GM19043 (cell line): ENCODE results near the gene UBR1.
"Not testable (repeated sequence)": the region's sequence is repeated elsewhere in the genome, so short reads cannot be mapped to it uniquely, and the experiment has no call there.

Experiments used
- ATAC-seq: cut with Tn5 transposase; IDR thresholded peaks from one replicate; pipeline ENCODE4 v1.9.1; 2021; ENCODE audit warnings: low read depth; ENCODE audit not compliant: unreplicated experiment

UBR1 gene

GRCh38 chr15:43067717-43068461, 37.9 kb downstream of the UBR1 start:
- no peak for ATAC-seq

DNA sequence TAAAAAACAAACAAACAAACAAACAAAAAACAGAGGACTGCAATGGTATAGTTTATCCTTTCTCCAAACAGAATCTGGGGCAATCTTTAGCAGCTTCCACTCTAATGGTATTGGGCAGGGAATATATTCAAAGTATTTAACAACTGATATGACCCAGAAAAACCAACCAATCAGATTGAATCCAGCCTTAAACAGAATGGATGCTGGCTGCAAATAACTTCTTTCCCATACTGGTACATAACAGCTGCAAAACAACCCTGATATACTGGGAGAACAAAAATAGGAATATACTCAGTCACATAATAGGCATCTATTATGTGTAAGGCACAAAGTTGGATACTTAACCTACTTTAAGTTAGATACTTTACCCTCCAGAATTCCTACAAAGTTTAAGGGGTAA, 49.1 kb downstream of the UBR1 start:
- no peak for ATAC-seq

DNA sequence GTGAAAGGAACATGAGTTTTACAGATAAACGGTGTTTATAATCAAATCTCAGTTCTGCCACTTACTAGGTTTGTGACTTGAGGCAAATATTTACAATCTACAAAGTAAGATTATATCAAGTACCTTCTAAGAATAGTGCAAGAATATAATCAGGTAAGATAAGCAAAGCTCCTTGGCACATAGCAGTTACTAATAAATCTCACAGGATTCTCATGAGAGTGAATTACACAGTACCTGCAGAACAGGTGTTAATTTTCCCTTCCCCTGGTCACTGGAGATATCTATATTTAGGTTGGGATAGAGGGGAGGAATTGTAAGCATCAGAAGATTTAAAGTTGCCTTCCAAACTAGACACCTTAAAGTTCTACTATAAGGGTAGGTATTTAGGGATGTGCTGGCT, 53.0 kb downstream of the UBR1 start:
- no peak for ATAC-seq

DNA sequence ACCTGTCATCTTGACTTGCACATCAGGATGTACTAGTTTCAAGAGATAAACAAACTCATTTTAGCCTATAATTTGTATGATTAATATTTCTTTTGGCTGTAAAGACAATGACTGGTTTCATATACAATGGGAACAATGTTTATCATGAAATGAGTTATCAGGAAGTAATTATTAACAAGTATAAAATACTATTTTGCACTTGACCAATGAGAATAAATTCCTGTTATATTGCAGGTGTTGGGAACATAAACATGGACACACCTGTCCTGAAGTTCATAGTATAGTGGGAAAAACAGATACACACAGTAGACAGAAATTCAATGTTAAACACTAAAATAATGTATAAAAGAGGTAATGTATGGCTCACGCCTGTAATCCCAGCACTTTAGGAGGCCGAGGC, 56.9 kb downstream of the UBR1 start:
- ATAC-seq: no peak

- ATAC-seq: no peak
Observed at GRCh38 chr15:43046484-43046883, 59.4 kb downstream of the UBR1 start.

DNA sequence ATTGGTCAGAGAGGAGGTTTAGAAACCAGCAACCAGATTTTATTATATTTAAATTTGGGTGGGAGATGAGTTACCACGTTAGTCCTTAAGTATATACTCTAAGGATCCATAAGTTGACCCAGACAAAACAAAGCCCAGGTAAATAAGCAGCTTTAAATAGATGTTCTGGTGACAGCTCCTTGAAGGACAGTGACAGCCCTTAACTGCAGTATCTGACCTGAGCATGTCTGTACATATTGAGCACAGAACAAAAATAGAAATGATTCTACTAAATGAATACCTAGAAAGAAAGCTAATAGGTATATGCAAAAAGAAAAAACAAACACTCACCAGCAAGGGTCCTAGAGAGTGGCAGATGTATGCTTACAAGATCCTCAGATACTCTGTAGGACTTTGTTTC, 63.0 kb downstream of the UBR1 start:
- ATAC-seq: no peak

- ATAC-seq: not testable (repeated sequence)
Observed at GRCh38 chr15:43041085-43041484, 64.8 kb downstream of the UBR1 start.

- not testable (repeated sequence) for ATAC-seq
Observed at GRCh38 chr15:43035240-43035639, 70.6 kb downstream of the UBR1 start.

- no peak for ATAC-seq
Observed at GRCh38 chr15:43029476-43029875, 76.4 kb downstream of the UBR1 start.

- ATAC-seq: no peak
Observed at GRCh38 chr15:43025150-43025549, 80.7 kb downstream of the UBR1 start.

DNA sequence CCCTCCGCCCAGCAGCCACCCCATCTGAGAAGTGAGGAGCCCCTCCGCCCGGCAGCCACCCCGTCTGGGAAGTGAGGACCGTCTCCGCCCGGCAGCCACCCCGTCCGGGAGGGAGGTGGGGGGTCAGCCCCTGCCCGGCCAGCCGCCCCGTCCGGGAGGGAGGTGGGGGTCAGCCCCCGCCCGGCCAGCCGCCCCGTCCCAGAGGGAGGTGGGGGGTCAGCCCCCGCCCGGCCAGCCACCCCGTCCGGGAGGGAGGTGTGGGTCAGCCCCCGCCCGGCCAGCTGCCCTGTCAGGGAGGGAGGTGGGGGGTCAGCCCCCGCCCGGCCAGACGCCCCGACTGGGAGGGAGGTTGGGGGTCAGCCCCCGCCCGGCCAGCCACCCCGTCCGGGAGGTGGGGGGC, 91.2 kb downstream of the UBR1 start:
- ATAC-seq: not testable (repeated sequence)

DNA sequence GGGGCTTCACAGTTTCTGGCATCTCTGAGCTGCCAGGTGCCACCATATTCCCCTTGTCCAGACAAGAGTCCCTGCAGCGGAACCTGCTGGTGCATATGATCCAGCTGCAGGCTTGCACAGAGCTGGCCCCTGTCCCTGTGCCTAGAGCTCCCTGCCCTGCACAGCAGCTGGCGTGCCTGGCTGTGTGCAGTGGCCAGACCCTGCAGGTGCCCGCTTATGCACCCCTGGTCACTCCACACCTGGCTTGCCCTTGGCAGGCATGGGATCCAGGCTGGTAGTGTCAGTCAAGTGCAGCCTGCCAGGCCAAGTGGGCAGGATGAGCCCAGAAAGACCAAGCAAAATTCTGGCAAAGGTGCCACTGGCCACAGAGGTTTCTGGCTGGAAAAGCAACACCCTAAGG, 96.6 kb downstream of the UBR1 start:
- no peak for ATAC-seq

DNA sequence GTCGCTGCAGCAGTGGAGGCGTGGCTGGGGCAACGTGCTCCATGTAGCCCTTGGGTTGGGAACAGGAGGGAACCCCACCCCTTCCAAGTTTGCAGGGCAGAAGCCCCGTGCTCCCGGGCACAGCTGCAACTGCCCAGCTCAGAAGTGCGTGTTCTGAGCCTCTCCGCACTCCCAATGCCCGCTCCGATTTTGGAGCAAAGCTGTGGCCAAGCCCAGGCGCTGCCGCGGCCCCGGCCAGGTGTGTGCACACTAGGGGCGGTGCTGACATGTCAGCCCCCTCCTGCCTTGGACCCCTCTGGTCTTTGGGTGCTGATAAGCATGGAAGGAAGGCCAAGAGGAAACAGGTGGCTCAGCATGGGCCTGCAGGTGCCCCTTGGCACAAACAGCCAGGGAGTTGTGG, 97.7 kb downstream of the UBR1 start:
- no peak for ATAC-seq

DNA sequence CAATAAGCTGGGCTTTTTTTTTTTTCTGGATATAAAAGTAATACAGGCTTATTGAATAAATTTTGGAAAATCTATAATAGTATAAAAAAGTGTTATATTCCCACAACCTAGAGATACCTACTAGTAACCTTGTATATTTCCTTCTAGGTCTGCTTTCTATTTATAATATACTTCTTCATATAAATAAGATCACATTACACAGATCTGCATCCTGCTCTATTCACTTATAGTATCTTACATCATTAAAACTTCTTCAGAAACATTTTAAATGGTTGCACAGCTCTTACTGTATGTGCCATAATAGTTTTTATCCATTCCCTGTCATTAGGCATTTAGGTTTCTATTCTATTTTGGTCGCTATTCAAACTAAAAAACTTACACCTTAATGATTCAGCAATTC, 98.3 kb downstream of the UBR1 start:
- ATAC-seq: no peak

DNA sequence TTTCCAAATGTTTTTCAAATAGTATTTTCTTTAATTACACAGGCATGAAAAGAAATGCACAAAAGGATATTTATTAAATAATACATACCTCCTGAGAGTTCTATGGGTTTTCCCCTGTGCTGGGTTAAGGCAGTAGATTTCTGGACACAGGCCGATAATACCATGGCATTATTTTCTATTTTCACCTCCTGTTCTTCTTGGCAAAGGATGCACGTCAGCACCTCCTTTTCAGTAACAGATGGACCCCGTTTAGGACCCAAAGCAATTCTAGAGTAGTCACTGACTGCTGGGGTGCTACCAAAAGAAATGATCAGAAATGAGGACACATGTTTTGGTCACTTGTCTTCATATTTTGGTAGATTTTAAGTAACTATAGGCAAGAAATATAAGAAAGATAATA, 98.8 kb downstream of the UBR1 start:
- no peak for ATAC-seq

DNA sequence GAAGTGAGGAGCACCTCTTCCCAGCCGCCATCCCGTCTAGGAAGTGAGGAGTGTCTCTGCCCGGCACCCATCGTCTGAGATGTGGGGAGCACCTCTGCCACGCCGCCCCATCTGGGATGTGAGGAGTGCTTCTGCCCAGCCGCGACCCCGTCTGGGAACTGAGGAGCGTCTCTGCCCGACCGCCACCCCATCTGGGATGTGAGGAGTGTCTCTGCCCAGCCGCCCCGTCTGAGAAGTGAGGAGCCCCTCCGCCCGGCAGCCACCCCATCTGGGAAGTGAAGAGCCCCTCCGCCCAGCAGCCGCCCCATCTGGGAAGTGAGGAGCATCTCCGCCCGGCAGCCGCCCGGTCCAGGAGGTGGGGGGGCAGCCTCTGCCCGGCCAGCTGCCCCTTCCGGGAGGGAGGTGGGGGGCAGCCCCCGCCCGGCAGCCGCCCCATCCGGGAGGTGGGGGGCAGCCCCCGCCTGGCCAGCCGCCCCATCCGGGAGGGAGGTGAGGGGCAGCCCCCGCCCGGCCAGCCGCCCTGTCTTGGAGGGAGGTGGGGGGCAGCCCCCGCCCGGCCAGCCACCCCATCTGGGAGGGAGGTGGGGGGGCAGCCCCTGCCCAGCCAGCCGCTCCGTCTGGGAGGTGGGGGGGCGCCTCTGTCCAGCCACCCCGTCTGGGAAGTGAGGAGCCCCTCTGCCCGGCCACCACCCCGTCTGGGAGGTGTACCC, 100.8 kb downstream of the UBR1 start:
- ATAC-seq: not testable (repeated sequence)

GRCh38 chr15:42999201-42999779, 106.5 kb downstream of the UBR1 start:
- no peak for ATAC-seq

GRCh38 chr15:42996871-42997270, 109.0 kb downstream of the UBR1 start:
- ATAC-seq: no peak

DNA sequence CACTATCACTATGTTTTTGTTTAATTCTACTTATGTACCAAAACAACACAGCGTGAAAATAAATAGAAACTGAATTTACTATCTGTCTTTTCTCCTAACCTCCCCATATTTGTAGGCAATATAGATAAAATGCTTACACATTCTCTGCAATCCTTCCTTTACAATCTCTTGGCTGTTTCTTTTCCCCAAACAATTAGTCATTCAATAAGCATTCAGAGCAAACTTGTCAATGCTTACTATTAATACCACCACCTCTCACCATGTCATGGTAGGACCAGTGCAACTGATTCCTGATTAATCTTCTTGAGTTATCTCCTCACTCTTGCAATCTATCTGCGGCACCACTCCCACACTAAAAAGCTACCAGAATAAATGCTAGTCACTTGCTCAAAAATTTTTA, 111.3 kb downstream of the UBR1 start:
- ATAC-seq: no peak

- no peak for ATAC-seq
Observed at GRCh38 chr15:42992626-42993025, 113.2 kb downstream of the UBR1 start.

DNA sequence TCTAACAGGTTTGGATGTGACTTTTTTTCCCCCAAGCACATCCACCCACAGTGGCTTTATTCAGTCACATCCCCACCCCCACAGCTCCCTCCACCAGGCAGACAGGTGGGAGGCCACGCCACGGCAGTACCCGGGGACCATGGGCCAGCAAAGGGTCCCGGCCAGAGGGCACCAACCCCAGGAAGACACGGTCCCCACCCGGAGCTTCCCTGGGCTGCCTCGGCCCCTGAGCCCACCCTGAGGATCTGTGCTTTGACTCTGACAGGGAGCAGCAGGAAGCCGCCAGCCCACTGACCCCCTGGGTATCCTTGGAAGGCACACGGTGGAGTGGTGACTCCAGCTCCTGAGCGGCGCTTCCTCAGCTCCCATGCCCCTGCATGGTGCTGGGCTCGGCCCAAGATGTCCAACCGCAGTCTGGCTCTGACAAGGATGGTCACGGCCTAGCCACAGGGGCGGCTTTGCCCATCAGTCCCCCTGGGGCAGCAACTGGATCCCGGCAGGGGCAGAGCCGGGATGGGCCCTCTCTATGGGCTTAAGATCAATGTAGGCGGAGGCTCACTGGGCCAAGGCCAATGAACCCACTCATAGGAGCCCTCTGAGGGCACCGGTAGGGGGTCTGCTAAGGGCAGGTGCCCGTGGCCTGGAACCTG, 119.0 kb downstream of the UBR1 start:
- no peak for ATAC-seq
